Ishikawa (cell line): ENCODE results near the gene FRMD4B.

Experiments
- CEBPB ChIP-seq: IDR thresholded peaks from 2 replicates; pipeline ENCODE4 v1.6.1; 2012
- CREB1 ChIP-seq: IDR thresholded peaks from 2 replicates; pipeline ENCODE4 v1.6.1; 2012; ENCODE audit warnings: low read depth
- EGR1 ChIP-seq: IDR thresholded peaks from 2 replicates; pipeline ENCODE4 v1.6.1; 2012
- EP300 ChIP-seq: IDR thresholded peaks from 2 replicates; pipeline ENCODE4 v1.6.1; 2012; ENCODE audit warnings: borderline replicate concordance
- FOXM1 ChIP-seq: IDR thresholded peaks from 2 replicates; pipeline ENCODE4 v1.6.1; 2012; ENCODE audit warnings: low read depth, borderline replicate concordance
- MAX ChIP-seq: IDR thresholded peaks from 2 replicates; pipeline ENCODE4 v1.6.1; 2012
- NFIC ChIP-seq: IDR thresholded peaks from 2 replicates; pipeline ENCODE4 v1.6.1; 2012
- RAD21 ChIP-seq: IDR thresholded peaks from 2 replicates; pipeline ENCODE4 v1.6.1; 2012; ENCODE audit warnings: low read depth
- TAF1 ChIP-seq: IDR thresholded peaks from 2 replicates; pipeline ENCODE4 v1.6.1; 2012; ENCODE audit warnings: low read depth, mild to moderate bottlenecking
- TCF12 ChIP-seq: IDR thresholded peaks from 2 replicates; pipeline ENCODE4 v1.6.1; 2012; ENCODE audit warnings: low read depth
- TEAD4 ChIP-seq: IDR thresholded peaks from 2 replicates; pipeline ENCODE4 v1.6.1; 2012
- YY1 ChIP-seq: IDR thresholded peaks from 2 replicates; pipeline ENCODE4 v1.6.1; 2012; ENCODE audit warnings: low read depth
- ZBTB7A ChIP-seq: IDR thresholded peaks from 2 replicates; pipeline ENCODE4 v1.6.1; 2012; ENCODE audit warnings: low read depth
- TF ChIP-seq, protein P1 (sequence below): IDR thresholded peaks from 2 replicates; pipeline ENCODE4 v1.6.1; 2012
- TF ChIP-seq, protein P2 (sequence below): IDR thresholded peaks from 2 replicates; pipeline ENCODE4 v1.6.1; 2012; ENCODE audit warnings: low read depth, mild to moderate bottlenecking

The FRMD4B gene

GRCh38 chr3:69236812-69237707 lies 148.8 kb downstream of the FRMD4B start:
- TF ChIP-seq NFIC, result peak; percentile 65; the same call in 1 of the 2 replicates
- TF ChIP-seq, protein P1, sequence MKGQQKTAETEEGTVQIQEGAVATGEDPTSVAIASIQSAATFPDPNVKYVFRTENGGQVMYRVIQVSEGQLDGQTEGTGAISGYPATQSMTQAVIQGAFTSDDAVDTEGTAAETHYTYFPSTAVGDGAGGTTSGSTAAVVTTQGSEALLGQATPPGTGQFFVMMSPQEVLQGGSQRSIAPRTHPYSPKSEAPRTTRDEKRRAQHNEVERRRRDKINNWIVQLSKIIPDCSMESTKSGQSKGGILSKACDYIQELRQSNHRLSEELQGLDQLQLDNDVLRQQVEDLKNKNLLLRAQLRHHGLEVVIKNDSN, result no peak
- no peak for TF ChIP-seq CEBPB
- TF ChIP-seq EP300, result peak; percentile 16; the same call in 1 of the 2 replicates
- TF ChIP-seq TAF1, result no peak
- no peak for TF ChIP-seq CREB1
- TF ChIP-seq ZBTB7A, result no peak

DNA sequence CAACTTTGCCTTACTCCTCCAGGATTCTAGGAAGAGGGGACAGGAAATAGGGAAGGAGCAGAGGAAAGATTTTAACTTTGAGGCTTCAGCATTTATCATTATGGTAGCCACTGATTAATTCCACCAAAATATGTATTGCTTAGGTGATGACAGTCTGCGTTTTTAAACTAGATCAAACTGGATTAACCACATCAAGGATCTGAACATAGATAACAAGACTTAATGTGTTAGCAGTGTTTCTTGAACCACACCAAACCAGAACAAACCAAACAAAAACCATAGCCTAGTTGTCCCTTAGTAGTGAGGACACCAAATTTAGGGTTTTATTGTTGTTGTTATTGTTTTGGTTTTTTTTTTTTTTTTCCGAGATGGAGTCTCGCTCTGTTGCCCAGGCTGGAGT lies 150.0 kb downstream of the FRMD4B start:
- TF ChIP-seq, protein P1, result no peak
- TF ChIP-seq TCF12 (no peak), EGR1 (no peak), MAX (no peak), EP300 (no peak), TAF1 (no peak), ZBTB7A (no peak), CREB1 (no peak)

DNA sequence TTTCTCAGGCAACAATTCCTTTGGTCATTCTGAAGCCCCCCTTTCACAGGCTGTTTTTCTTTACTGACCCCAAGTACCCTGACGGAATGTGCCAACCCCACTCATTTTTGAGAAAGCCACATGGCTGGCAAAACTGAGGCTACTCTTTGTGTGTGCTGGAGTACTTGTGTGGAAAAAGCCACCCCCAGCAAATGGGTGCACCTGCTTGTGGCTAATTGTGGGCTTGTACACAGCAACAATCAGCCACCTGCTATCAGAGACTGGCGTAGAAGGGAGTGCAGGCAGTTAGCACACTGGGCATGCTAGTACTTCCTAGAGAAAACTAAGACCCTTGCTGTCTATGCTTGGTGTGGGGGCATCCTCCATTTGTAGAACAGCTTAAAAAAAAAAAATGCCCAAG lies 153.4 kb downstream of the FRMD4B start:
- TF ChIP-seq YY1 (no peak), CEBPB (no peak), MAX (no peak), CREB1 (no peak), ZBTB7A (no peak), EGR1 (no peak), TAF1 (no peak), RAD21 (no peak), TCF12 (no peak), TEAD4 (no peak), NFIC (no peak), FOXM1 (no peak)
- TF ChIP-seq, protein P2, sequence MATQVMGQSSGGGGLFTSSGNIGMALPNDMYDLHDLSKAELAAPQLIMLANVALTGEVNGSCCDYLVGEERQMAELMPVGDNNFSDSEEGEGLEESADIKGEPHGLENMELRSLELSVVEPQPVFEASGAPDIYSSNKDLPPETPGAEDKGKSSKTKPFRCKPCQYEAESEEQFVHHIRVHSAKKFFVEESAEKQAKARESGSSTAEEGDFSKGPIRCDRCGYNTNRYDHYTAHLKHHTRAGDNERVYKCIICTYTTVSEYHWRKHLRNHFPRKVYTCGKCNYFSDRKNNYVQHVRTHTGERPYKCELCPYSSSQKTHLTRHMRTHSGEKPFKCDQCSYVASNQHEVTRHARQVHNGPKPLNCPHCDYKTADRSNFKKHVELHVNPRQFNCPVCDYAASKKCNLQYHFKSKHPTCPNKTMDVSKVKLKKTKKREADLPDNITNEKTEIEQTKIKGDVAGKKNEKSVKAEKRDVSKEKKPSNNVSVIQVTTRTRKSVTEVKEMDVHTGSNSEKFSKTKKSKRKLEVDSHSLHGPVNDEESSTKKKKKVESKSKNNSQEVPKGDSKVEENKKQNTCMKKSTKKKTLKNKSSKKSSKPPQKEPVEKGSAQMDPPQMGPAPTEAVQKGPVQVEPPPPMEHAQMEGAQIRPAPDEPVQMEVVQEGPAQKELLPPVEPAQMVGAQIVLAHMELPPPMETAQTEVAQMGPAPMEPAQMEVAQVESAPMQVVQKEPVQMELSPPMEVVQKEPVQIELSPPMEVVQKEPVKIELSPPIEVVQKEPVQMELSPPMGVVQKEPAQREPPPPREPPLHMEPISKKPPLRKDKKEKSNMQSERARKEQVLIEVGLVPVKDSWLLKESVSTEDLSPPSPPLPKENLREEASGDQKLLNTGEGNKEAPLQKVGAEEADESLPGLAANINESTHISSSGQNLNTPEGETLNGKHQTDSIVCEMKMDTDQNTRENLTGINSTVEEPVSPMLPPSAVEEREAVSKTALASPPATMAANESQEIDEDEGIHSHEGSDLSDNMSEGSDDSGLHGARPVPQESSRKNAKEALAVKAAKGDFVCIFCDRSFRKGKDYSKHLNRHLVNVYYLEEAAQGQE, result no peak
- TF ChIP-seq, protein P1, result no peak

DNA sequence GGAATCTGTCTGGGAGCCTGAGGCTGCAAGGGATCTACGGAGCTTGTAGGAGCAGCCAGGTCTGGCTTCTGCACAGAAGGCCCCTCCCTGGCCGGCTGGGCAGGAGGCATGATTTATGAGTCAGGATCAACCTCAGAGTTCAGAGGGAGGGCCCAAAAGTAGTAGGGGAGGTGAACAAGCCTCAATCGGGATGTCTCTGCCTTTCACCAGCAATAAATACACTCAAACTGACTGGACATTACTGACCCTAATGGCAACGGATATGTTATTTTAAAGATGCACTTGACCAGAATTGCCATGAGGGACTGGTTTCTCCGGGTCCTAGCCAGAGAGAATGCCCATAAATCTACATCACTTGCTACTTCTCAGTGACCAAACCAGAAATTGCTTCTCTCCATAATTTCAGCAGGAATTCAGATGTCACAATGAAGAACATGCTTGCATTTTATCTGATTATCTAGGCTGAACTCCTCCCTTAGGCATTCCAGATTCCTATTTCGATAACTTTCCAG lies 153.9 kb downstream of the FRMD4B start:
- TF ChIP-seq MAX, result 0 out of 2 replicates have a peak, but pooled peaks have one; percentile 9
- TF ChIP-seq CREB1, result no peak

DNA sequence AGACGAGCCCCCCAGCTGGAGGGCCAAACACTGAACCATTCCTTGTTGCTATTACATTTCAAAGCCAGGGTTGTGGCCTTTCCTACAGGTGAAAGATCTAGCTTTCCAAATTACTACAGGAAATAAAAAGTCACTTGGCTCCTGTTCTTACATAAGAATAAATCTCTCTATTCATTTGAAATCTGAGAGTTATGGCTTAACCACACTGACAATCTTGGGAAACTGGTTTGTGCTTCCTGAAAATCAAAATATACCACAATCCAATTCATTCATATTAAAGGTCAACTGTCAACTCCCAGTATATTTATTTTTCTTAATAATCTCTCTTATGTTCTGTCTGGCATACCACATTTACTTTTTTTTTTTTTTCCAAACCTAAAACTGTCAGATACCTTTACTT lies 159.8 kb downstream of the FRMD4B start:
- TF ChIP-seq NFIC (peak; percentile 29; the same call in 1 of the 2 replicates), TAF1 (no peak), MAX (no peak), CEBPB (0 out of 2 replicates have a peak, but pooled peaks have one; percentile 16)

- TF ChIP-seq TEAD4, result no peak
- TF ChIP-seq NFIC, result no peak
- no peak for TF ChIP-seq EP300
- no peak for TF ChIP-seq FOXM1
- no peak for TF ChIP-seq MAX
- no peak for TF ChIP-seq CREB1
- TF ChIP-seq, protein P2, result no peak
- no peak for TF ChIP-seq TCF12
- no peak for TF ChIP-seq EGR1
- no peak for TF ChIP-seq RAD21
- TF ChIP-seq TAF1, result no peak
- TF ChIP-seq CEBPB, result no peak
- TF ChIP-seq YY1, result no peak
- TF ChIP-seq, protein P1, result no peak
- no peak for TF ChIP-seq ZBTB7A
Observed at GRCh38 chr3:69219101-69219708, 166.7 kb downstream of the FRMD4B start.
